ENCODE data around the gene CUTA. TPM values are rescaled to one million over a fixed set of nuclear protein-coding genes. Genes with fewer than 3 reads are reported as not detected.

The CUTA gene
- total and polyA plus RNA-seq, 2 experiments from 2014 or later: 207 to 421 TPM

GRCh38 chr6:33459226-33459625 lies 41.3 kb upstream of the CUTA start:
- H3K79me2 ChIP-seq (replicated peaks; ENCODE audit: insufficient read depth): peaks cover 14% of the 10 kb centered on the region
- ATAC-seq (no peak), DNase-seq (ENCODE audit: low spot score) (no peak)
- H3K9me2 ChIP-seq (ENCODE audit: insufficient read depth): no peaks in the 10 kb centered on the region
- H3K27me3 Mint-ChIP-seq (ENCODE audit: insufficient read depth, low read depth, poor library complexity): peaks cover 18% of the 10 kb centered on the region
- no peaks in the 10 kb centered on the region for H3K27me3 ChIP-seq (ENCODE audit: insufficient read depth)
- no peak overlapping the region for H3K27ac ChIP-seq (ENCODE audit: low read depth)
- no peak overlapping the region for H3K27ac Mint-ChIP-seq
- peaks cover 4% of the 10 kb centered on the region; the same call in 1 of the 3 replicates for H3K4me1 Mint-ChIP-seq
- no peak overlapping the region for H3K4me2 ChIP-seq
- H3K4me3 Mint-ChIP-seq: no peak overlapping the region
- peaks cover 7% of the 10 kb centered on the region; the same call in 2 of the 3 replicates for H3K9me3 Mint-ChIP-seq
- no peak overlapping the region for H2AFZ ChIP-seq
- H3F3A ChIP-seq (replicated peaks; ENCODE audit: low read depth): 0 out of 2 replicates have a peak, but pooled peaks cover 3% of the 10 kb centered on the region
- no peaks in the 10 kb centered on the region for H3K36me3 ChIP-seq (ENCODE audit: insufficient read depth)
- H4K20me1 ChIP-seq (replicated peaks; ENCODE audit: insufficient read depth): no peaks in the 10 kb centered on the region; the same call in 1 of the 2 replicates
- H3K4me3 ChIP-seq: no peak overlapping the region
- H3K36me3 Mint-ChIP-seq (ENCODE audit: low read depth): peaks cover 30% of the 10 kb centered on the region
- no peak for TF ChIP-seq ZNF331 (CRISPR knock-in tag; IDR thresholded peaks at IDR 0.05; ENCODE audit: low read depth)
- TF ChIP-seq NANOG (IDR thresholded peaks at IDR 0.05; ENCODE audit: borderline replicate concordance): no peak
- no peak for TF ChIP-seq EZH2 (IDR thresholded peaks at IDR 0.05; ENCODE audit: low read depth, unreplicated experiment)
- no peak for TF ChIP-seq CREB1 (CRISPR knock-in tag; IDR thresholded peaks at IDR 0.05; ENCODE audit: low read depth)
- TF ChIP-seq STAT1 (IDR thresholded peaks at IDR 0.05; ENCODE audit: unreplicated experiment): no peak
- TF ChIP-seq ZNF462 (CRISPR knock-in tag; IDR thresholded peaks at IDR 0.05): no peak
- no peak for TF ChIP-seq EZH2phosphoT487 (IDR thresholded peaks at IDR 0.05; ENCODE audit: unreplicated experiment)
- TF ChIP-seq REST (IDR thresholded peaks at IDR 0.05; ENCODE audit: unreplicated experiment): no peak
- TF ChIP-seq ETS1 (IDR thresholded peaks at IDR 0.05): no peak
- TF ChIP-seq POLR2AphosphoS5 (IDR thresholded peaks at IDR 0.05; ENCODE audit: low read depth): no peak
- no peak for TF ChIP-seq ZNF114 (CRISPR knock-in tag; IDR thresholded peaks at IDR 0.05)
- no peak for TF ChIP-seq CTCF (conservative IDR thresholded peaks at IDR 0.05; ENCODE audit: low read depth in 2 of 2)
- TF ChIP-seq JUNB (IDR thresholded peaks at IDR 0.05; ENCODE audit: unreplicated experiment): no peak
- H3K4me1 ChIP-seq (ENCODE audit: insufficient read depth): no peaks in the 10 kb centered on the region

Measured in GM23338 (cell line).